Spleen (tissue), 7 donors: ENCODE measurements around the gene B4GALNT2.
"Not testable (repeated sequence)": the region's sequence is repeated elsewhere in the genome, so short reads cannot be mapped to it uniquely, and the experiment has no call there.

Experiments
- POLR2AphosphoS5 ChIP-seq, 3 donors: sonication (generic); formaldehyde crosslinking; IDR thresholded peaks; one replicate each; pipeline ENCODE4 v1.5.1; 2017; ENCODE audit warnings: antibody characterized with exemption in 3 of 3
- TF ChIP-seq, protein P1 (sequence below), 11 experiments: fragments of 200-600 bp in 7 of 11; fragments of 450-650 bp in 4 of 11; sonication (generic) in 4 of 11; IDR thresholded peaks in 8 of 11; conservative IDR thresholded peaks in 3 of 11; 1 replicate in 7 of 11; 2 replicates in 4 of 11; pipeline versions ENCODE4 v1.4.0 to v1.8.0; 2016 to 2021; ENCODE audit warnings: antibody characterized with exemption in 11 of 11, inconsistent platforms in 4 of 11, mild to moderate bottlenecking in 1 of 11
- donor health status: DM: no; HTN: no; CAD: no; lungs with moderate emphysema.
- donor health status: DM: no; HTN: no; CAD: no.
- donor health status: DM: no; HTN: no; CAD: no.

DNA sequence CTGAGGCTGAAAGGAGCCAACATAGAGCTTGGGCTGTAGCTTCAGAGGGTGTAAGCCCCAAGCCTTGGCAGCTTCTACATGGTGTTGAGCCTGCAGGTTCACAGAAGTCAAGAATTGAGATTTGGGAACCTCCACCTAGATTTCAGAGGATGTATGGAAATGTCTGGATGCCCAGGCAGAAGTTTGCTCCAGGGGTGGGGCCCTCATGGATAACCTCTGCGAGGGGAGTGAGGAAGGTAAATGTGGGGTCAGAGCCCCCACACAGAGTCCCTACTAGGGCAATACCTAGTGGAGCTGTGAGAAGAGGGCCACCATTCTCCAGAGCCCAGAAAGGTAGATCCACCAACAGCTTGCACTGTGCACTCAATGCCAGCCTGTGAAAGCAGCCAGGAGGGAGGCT is 52.8 kb downstream of the B4GALNT2 start:
- TF ChIP-seq, protein P1, sequence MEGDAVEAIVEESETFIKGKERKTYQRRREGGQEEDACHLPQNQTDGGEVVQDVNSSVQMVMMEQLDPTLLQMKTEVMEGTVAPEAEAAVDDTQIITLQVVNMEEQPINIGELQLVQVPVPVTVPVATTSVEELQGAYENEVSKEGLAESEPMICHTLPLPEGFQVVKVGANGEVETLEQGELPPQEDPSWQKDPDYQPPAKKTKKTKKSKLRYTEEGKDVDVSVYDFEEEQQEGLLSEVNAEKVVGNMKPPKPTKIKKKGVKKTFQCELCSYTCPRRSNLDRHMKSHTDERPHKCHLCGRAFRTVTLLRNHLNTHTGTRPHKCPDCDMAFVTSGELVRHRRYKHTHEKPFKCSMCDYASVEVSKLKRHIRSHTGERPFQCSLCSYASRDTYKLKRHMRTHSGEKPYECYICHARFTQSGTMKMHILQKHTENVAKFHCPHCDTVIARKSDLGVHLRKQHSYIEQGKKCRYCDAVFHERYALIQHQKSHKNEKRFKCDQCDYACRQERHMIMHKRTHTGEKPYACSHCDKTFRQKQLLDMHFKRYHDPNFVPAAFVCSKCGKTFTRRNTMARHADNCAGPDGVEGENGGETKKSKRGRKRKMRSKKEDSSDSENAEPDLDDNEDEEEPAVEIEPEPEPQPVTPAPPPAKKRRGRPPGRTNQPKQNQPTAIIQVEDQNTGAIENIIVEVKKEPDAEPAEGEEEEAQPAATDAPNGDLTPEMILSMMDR (IDR thresholded peaks at IDR 0.05 in 8 of 11, conservative IDR thresholded peaks at IDR 0.05 in 3 of 11): not testable (repeated sequence)
- not testable (repeated sequence) for TF ChIP-seq POLR2AphosphoS5 (IDR thresholded peaks at IDR 0.05)
